ENCODE results near the gene DYRK1A. TPM values are rescaled to one million over a fixed set of nuclear protein-coding genes. Genes with fewer than 3 reads are reported as not detected.
A peak's percentile ranks its signal among the peaks of the same experiment; 100 is the strongest.

DYRK1A gene
- polyA plus RNA-seq, 2 donors: 14.2 to 18.5 TPM

- WGBS, 2 donors: 91 to 96% methylated on average over 7 of the region's 7 CpGs
Measured at GRCh38 chr21:37561506-37561905, 194.9 kb downstream of the DYRK1A start.

GRCh38 chr21:37561941-37562919 is 195.7 kb downstream of the DYRK1A start:
- Histone ChIP-seq H3K4me3 (ENCODE audit: low read depth in 1 of 2, low read length in 2 of 2) (no peak overlapping the region), H3K27me3 (ENCODE audit: control insufficient read depth in 1 of 2, insufficient read depth in 2 of 2, low read length in 2 of 2) (no peaks in the 10 kb centered on the region), H3K36me3 (ENCODE audit: control insufficient read depth in 2 of 2, insufficient read depth in 2 of 2, low read length in 1 of 2) (no peaks in the 10 kb centered on the region), H3K4me1 (ENCODE audit: control insufficient read depth in 2 of 2, insufficient read depth in 2 of 2, low read length in 1 of 2) (peaks cover 2 to 12% of the 10 kb centered on the region in 2 donors), H3K27ac (ENCODE audit: low read depth in 2 of 2, low read length in 1 of 2) (no peak overlapping the region), H3K9me3 (ENCODE audit: control insufficient read depth in 2 of 2, insufficient read depth in 1 of 2, low read depth in 1 of 2, low read length in 1 of 2) (no peaks in the 10 kb centered on the region)
- 91 to 97% methylated on average over 11 of the region's 11 CpGs for WGBS, 2 donors

More at GRCh38 chr21:37561506-37561905, 194.9 kb downstream of the DYRK1A start:
- Histone ChIP-seq H3K27ac (ENCODE audit: low read depth in 2 of 2, low read length in 1 of 2) (no peak overlapping the region), H3K9me3 (ENCODE audit: control insufficient read depth in 2 of 2, insufficient read depth in 1 of 2, low read depth in 1 of 2, low read length in 1 of 2) (no peaks in the 10 kb centered on the region), H3K4me1 (ENCODE audit: control insufficient read depth in 2 of 2, insufficient read depth in 2 of 2, low read length in 1 of 2) (peaks cover 2 to 12% of the 10 kb centered on the region in 2 donors), H3K36me3 (ENCODE audit: control insufficient read depth in 2 of 2, insufficient read depth in 2 of 2, low read length in 1 of 2) (no peaks in the 10 kb centered on the region), H3K4me3 (ENCODE audit: low read depth in 1 of 2, low read length in 2 of 2) (no peak overlapping the region), H3K27me3 (ENCODE audit: control insufficient read depth in 1 of 2, insufficient read depth in 2 of 2, low read length in 2 of 2) (no peaks in the 10 kb centered on the region)

- Histone ChIP-seq H3K36me3 (ENCODE audit: control insufficient read depth in 2 of 2, insufficient read depth in 2 of 2, low read length in 1 of 2) (no peaks in the 10 kb centered on the region), H3K4me3 (ENCODE audit: low read depth in 1 of 2, low read length in 2 of 2) (peak overlapping the region; percentile 70 to 71), H3K27me3 (ENCODE audit: control insufficient read depth in 1 of 2, insufficient read depth in 2 of 2, low read length in 2 of 2) (no peaks in the 10 kb centered on the region), H3K27ac (ENCODE audit: low read depth in 2 of 2, low read length in 1 of 2) (peak overlapping the region; percentile 95 to 97), H3K9me3 (ENCODE audit: control insufficient read depth in 2 of 2, insufficient read depth in 1 of 2, low read depth in 1 of 2, low read length in 1 of 2) (no peaks in the 10 kb centered on the region), H3K4me1 (ENCODE audit: control insufficient read depth in 2 of 2, insufficient read depth in 2 of 2, low read length in 1 of 2) (peaks cover 2 to 12% of the 10 kb centered on the region in 2 donors)
- 63% methylated on average over 22 of the region's 22 CpGs for WGBS, 2 donors
Measured at GRCh38 chr21:37562920-37563640, 196.5 kb downstream of the DYRK1A start.

GRCh38 chr21:37563641-37564340 is 197.2 kb downstream of the DYRK1A start:
- H3K27me3 ChIP-seq (ENCODE audit: control insufficient read depth in 1 of 2, insufficient read depth in 2 of 2, low read length in 2 of 2): no peaks in the 10 kb centered on the region
- 2 to 3% methylated on average over 58 to 67 of the region's 67 CpGs for WGBS, 2 donors
- H3K4me3 ChIP-seq (ENCODE audit: low read depth in 1 of 2, low read length in 2 of 2): peak overlapping the region; percentile 70 to 71
- H3K4me1 ChIP-seq (ENCODE audit: control insufficient read depth in 2 of 2, insufficient read depth in 2 of 2, low read length in 1 of 2): peaks cover 2 to 12% of the 10 kb centered on the region in 2 donors
- no peaks in the 10 kb centered on the region for H3K36me3 ChIP-seq (ENCODE audit: control insufficient read depth in 2 of 2, insufficient read depth in 2 of 2, low read length in 1 of 2)
- no peaks in the 10 kb centered on the region for H3K9me3 ChIP-seq (ENCODE audit: control insufficient read depth in 2 of 2, insufficient read depth in 1 of 2, low read depth in 1 of 2, low read length in 1 of 2)
- H3K27ac ChIP-seq (ENCODE audit: low read depth in 2 of 2, low read length in 1 of 2): peak overlapping the region; percentile 95 to 97

GRCh38 chr21:37564341-37564923 is 197.9 kb downstream of the DYRK1A start:
- 11 to 12% methylated on average over 14 of the region's 14 CpGs for WGBS, 2 donors
- Histone ChIP-seq H3K4me1 (ENCODE audit: control insufficient read depth in 2 of 2, insufficient read depth in 2 of 2, low read length in 1 of 2) (peaks cover 2 to 12% of the 10 kb centered on the region in 2 donors), H3K36me3 (ENCODE audit: control insufficient read depth in 2 of 2, insufficient read depth in 2 of 2, low read length in 1 of 2) (no peaks in the 10 kb centered on the region), H3K27ac (ENCODE audit: low read depth in 2 of 2, low read length in 1 of 2) (peak overlapping the region; percentile 95 to 97), H3K9me3 (ENCODE audit: control insufficient read depth in 2 of 2, insufficient read depth in 1 of 2, low read depth in 1 of 2, low read length in 1 of 2) (no peaks in the 10 kb centered on the region), H3K27me3 (ENCODE audit: control insufficient read depth in 1 of 2, insufficient read depth in 2 of 2, low read length in 2 of 2) (no peaks in the 10 kb centered on the region), H3K4me3 (ENCODE audit: low read depth in 1 of 2, low read length in 2 of 2) (peak overlapping the region; percentile 70 to 71)

GRCh38 chr21:37564924-37565529 is 198.5 kb downstream of the DYRK1A start:
- H3K9me3 ChIP-seq (ENCODE audit: control insufficient read depth in 2 of 2, insufficient read depth in 1 of 2, low read depth in 1 of 2, low read length in 1 of 2): no peaks in the 10 kb centered on the region
- peaks cover 2 to 12% of the 10 kb centered on the region in 2 donors for H3K4me1 ChIP-seq (ENCODE audit: control insufficient read depth in 2 of 2, insufficient read depth in 2 of 2, low read length in 1 of 2)
- H3K27ac ChIP-seq (ENCODE audit: low read depth in 2 of 2, low read length in 1 of 2): peak overlapping the region; percentile 95 to 97
- no peaks in the 10 kb centered on the region for H3K27me3 ChIP-seq (ENCODE audit: control insufficient read depth in 1 of 2, insufficient read depth in 2 of 2, low read length in 2 of 2)
- no peak overlapping the region for H3K4me3 ChIP-seq (ENCODE audit: low read depth in 1 of 2, low read length in 2 of 2)
- WGBS, 2 donors: 80 to 81% methylated on average over 12 of the region's 12 CpGs
- no peaks in the 10 kb centered on the region for H3K36me3 ChIP-seq (ENCODE audit: control insufficient read depth in 2 of 2, insufficient read depth in 2 of 2, low read length in 1 of 2)

GRCh38 chr21:37565530-37566223 is 199.1 kb downstream of the DYRK1A start:
- no peaks in the 10 kb centered on the region for H3K9me3 ChIP-seq (ENCODE audit: control insufficient read depth in 2 of 2, insufficient read depth in 1 of 2, low read depth in 1 of 2, low read length in 1 of 2)
- no peaks in the 10 kb centered on the region for H3K27me3 ChIP-seq (ENCODE audit: control insufficient read depth in 1 of 2, insufficient read depth in 2 of 2, low read length in 2 of 2)
- 80 to 82% methylated on average over 14 of the region's 14 CpGs for WGBS, 2 donors
- peaks cover 2 to 12% of the 10 kb centered on the region in 2 donors for H3K4me1 ChIP-seq (ENCODE audit: control insufficient read depth in 2 of 2, insufficient read depth in 2 of 2, low read length in 1 of 2)
- H3K27ac ChIP-seq (ENCODE audit: low read depth in 2 of 2, low read length in 1 of 2): no peak overlapping the region
- H3K4me3 ChIP-seq (ENCODE audit: low read depth in 1 of 2, low read length in 2 of 2): no peak overlapping the region
- H3K36me3 ChIP-seq (ENCODE audit: control insufficient read depth in 2 of 2, insufficient read depth in 2 of 2, low read length in 1 of 2): no peaks in the 10 kb centered on the region

GRCh38 chr21:37566790-37567615 is 200.4 kb downstream of the DYRK1A start:
- H3K4me3 ChIP-seq (ENCODE audit: low read depth in 1 of 2, low read length in 2 of 2): no peak overlapping the region
- WGBS, 2 donors: 85 to 88% methylated on average over 14 of the region's 14 CpGs
- no peaks in the 10 kb centered on the region for H3K27me3 ChIP-seq (ENCODE audit: control insufficient read depth in 1 of 2, insufficient read depth in 2 of 2, low read length in 2 of 2)
- H3K4me1 ChIP-seq (ENCODE audit: control insufficient read depth in 2 of 2, insufficient read depth in 2 of 2, low read length in 1 of 2): peaks cover 2 to 12% of the 10 kb centered on the region in 2 donors
- no peaks in the 10 kb centered on the region for H3K9me3 ChIP-seq (ENCODE audit: control insufficient read depth in 2 of 2, insufficient read depth in 1 of 2, low read depth in 1 of 2, low read length in 1 of 2)
- no peaks in the 10 kb centered on the region for H3K36me3 ChIP-seq (ENCODE audit: control insufficient read depth in 2 of 2, insufficient read depth in 2 of 2, low read length in 1 of 2)
- H3K27ac ChIP-seq (ENCODE audit: low read depth in 2 of 2, low read length in 1 of 2): no peak overlapping the region

All from esophagus (tissue), 2 donors.